Coronary artery (tissue), 2 donors: ENCODE data around the gene GRIN2C.

Source experiments
- DNase-seq: peaks from one replicate; pipeline ENCODE4 v3.0.0-alpha.2; 2017; ENCODE audit warnings: low spot score
- H3K27ac ChIP-seq, 2 donors: fragments of 200-600 bp; sonication (generic); one replicate each; pipeline ENCODE4 v1.5.1; 2016 to 2019
- H3K4me3 ChIP-seq: fragments of 200-600 bp; sonication (generic); 2 replicates; pipeline ENCODE4 v1.5.1; 2016; ENCODE audit warnings: mild to moderate bottlenecking, moderate library complexity
- TF ChIP-seq, protein P1 (sequence below): fragments of 200-600 bp; sonication (generic); IDR thresholded peaks from one replicate; pipeline ENCODE4 v1.5.1; 2019; ENCODE audit warnings: antibody characterized with exemption

GRIN2C gene

DNA sequence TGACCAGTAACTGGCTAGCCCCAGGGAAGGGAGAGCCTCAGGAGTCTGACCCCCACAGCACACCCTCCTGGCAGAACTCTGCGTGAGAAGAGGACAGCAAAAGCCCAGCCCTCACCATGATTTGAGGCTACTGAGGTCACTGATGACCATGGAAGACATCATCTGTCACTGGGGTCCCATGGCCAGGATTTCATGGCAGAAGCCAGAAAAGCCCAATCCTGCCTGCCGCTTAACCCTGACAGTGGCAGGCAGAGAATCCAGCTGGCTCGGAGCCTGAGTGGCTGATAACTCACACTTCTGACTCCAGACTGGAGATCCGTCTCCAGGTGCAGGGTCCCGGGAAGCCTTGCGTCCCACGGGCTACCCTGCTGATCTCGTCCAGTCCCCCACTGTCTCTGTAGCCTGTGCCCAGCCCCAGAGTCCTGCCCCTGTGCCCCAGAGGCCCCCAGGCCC, 17.5 kb downstream of the GRIN2C start:
- Histone ChIP-seq H3K4me3 (peak overlapping the region; percentile 68), H3K27ac (peak overlapping the region in 1 of 2 donors; percentile 70)
- no peak for DNase-seq
- TF ChIP-seq, protein P1, sequence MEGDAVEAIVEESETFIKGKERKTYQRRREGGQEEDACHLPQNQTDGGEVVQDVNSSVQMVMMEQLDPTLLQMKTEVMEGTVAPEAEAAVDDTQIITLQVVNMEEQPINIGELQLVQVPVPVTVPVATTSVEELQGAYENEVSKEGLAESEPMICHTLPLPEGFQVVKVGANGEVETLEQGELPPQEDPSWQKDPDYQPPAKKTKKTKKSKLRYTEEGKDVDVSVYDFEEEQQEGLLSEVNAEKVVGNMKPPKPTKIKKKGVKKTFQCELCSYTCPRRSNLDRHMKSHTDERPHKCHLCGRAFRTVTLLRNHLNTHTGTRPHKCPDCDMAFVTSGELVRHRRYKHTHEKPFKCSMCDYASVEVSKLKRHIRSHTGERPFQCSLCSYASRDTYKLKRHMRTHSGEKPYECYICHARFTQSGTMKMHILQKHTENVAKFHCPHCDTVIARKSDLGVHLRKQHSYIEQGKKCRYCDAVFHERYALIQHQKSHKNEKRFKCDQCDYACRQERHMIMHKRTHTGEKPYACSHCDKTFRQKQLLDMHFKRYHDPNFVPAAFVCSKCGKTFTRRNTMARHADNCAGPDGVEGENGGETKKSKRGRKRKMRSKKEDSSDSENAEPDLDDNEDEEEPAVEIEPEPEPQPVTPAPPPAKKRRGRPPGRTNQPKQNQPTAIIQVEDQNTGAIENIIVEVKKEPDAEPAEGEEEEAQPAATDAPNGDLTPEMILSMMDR = no peak

DNA sequence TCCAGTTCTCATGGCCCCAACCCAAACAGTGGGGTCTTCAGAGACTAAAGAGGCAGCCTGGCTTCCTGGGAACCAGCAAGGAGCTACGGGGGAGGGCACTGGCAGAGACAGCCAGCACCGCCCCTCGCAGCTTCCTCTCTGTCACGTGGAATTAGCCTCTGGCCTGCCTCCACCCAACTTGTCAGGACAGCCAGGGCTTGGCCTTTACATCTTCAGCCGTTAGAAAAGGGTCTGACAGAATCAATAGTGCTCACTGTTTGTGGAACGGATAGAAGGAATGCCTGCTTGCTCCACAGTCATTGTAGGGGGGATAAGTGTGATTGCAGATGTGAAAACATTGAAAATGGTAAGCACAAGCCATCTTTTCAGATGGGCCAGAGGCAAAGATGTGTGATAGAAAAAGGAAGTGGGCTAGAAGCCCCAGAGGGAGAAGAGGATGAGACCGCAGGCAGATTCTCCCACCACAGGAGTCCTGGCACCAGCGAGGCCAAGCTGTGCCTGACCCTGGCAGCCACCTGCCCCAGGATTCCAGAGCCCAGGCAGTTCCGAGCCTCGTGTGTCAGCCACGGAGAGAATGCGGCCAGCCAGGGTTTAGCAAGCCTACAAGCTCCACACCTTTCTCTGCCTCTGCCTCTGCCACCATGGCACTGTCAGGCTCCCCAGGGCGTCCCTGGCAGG, 18.6 kb downstream of the GRIN2C start:
- TF ChIP-seq, protein P1 = no peak
- no peak for DNase-seq
- Histone ChIP-seq H3K27ac (peak overlapping the region in 1 of 2 donors; percentile 70), H3K4me3 (no peak overlapping the region)

DNA sequence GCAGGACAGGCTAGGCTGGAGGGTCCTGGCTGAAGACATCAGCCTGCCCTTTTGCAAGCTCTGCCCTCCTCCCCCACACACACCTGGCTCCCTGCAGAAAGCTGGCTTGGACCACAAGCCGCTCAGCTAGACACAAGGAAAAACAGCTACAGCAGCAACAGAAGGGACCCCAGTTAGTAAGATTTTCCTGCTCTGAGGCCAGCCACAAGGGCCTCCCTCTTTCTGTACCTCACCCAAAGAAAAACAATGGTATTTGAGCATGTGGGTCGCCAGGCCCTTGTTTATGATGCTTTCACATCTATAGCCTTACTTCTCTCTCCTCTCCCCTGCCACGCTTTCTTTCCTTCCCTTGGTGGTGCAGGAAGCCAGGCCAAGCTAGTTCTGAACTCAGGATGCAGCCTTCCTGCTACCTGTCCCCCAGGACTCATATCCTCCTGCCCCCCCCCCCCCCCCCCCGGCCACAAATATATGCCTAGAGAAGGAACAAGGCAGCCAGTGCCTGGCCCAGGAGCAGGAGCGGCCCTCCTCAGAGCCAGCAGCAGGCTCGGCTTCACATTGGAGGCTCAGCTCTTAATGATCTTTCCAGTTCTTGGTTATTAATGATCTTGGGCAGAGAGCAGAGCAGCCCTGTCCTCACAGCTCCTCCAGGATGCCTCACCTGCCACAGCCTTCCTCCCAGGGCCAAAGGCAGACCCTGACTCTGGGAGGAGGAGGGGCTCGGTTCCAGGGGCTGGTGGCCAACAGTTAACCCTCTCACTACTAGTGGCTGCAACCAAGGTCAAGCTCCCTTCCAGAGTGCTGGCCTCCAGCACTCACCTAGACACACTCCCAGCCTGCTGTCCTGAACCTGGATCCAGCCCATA, 19.5 kb downstream of the GRIN2C start:
- no peak for DNase-seq
- no peak overlapping the region for H3K4me3 ChIP-seq

DNA sequence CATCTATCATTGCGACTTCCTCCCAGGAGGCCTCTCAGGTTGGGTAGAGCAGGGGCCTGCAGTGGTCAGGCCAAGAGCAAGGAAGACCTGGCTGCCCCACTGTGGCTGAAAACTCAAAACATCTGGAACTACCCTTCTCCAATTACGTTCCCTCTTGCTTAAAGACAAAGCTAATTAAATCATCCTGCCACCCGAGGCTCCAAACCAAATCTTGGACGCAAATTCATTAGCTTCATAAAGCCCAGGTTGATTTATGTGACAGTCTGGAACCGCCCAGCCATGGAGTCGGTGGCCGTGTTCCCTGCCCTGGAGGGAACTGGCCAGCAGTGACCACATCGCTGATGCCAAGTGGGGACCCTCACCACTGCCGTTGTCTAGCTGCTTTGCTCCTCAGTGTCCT, 21.4 kb downstream of the GRIN2C start:
- no peak for DNase-seq

More for the DNA sequence above, 19.5 kb downstream of the GRIN2C start:
- peak overlapping the region in 1 of 2 donors; percentile 70 for H3K27ac ChIP-seq
- TF ChIP-seq, protein P1 = no peak

DNA sequence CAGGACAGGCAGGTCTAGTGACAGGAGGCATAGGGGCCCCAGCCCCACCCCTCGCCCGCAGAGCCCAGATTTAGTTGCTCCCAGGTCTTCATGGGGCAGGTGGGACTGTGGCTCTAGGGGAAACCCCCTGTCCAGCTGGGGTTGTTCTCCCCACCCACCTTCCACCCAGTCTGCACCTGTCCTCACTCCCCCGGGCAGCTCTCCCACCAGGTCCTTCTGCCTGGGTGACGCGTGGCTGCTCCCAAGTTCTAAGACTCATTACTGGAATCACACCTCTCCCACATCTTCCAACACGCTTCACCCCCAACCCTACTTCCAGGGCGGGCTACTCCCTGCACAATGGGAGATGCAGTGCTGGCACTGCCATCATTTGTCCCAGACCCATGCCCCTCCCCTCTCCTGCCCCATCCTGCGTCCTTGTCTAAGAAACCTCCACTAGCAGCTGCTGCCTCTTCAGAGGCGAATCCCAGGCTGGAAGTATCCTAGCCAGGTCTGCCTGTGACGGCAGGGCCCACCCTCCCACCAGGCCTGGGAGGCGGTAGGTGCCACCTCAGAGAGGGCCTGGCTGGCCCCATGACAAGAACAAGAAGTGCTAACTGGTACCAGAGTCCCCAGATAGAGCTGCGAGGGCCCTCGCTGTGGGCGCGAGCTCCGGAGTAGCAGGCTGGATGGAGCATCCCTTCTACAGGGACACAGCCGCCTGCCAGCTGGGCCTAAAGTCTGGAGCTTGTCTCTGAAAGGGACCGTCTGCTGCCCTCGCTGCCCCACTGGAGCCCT, 22.8 kb downstream of the GRIN2C start:
- Histone ChIP-seq H3K27ac (no peak overlapping the region), H3K4me3 (no peak overlapping the region)
- TF ChIP-seq, protein P1 = no peak
- no peak for DNase-seq

More for the DNA sequence above, 21.4 kb downstream of the GRIN2C start:
- Histone ChIP-seq H3K27ac (no peak overlapping the region), H3K4me3 (no peak overlapping the region)
- TF ChIP-seq, protein P1 = no peak

DNA sequence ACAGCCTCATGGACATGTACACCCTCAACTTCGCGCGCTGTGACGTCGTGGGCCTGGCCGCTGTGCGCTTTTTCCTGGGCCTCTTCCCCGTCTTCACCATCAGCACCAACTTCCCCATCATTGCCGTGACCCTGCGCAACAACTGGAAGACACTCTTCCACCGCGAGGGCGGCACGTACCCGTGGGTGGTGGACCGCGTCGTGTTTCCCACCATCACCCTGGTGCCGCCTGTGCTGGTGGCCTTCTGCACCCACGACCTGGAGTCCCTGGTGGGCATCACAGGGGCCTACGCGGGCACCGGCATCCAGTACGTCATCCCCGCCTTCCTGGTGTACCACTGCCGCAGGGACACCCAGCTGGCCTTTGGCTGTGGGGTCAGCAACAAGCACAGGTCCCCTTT, 23.5 kb downstream of the GRIN2C start:
- DNase-seq = no peak
- TF ChIP-seq, protein P1 = no peak

More for the DNA sequence above, 23.5 kb downstream of the GRIN2C start:
- Histone ChIP-seq H3K27ac (no peak overlapping the region), H3K4me3 (no peak overlapping the region)
